Astrocyte (in vitro differentiated cells and primary cell): Measurements from ENCODE around the gene FAM237A. TPM values are rescaled to one million over a fixed set of nuclear protein-coding genes. Genes with fewer than 3 reads are reported as not detected.

Experiments
- DNase-seq: peaks from one replicate; pipeline ENCODE4 v3.0.0-alpha.2; 2010; ENCODE audit warnings: low read depth
- FAIRE-seq: peaks from 2 replicates; lab custom pipeline; 2011; peaks lifted over from hg19 to GRCh38; lab: Jason Lieb, UNC
- H2AFZ ChIP-seq: 2 replicates; pipeline ENCODE4 v1.6.0; 2012; ENCODE audit warnings: low read depth, low read length, inconsistent platforms
- H3K27ac ChIP-seq: 2 replicates; pipeline ENCODE4 v1.5.1; 2011; ENCODE audit warnings: low read depth, low read length, inconsistent platforms
- H3K27me3 ChIP-seq: 2 replicates; pipeline ENCODE4 v1.6.0; 2011; ENCODE audit warnings: low read length, inconsistent platforms; ENCODE audit not compliant: insufficient read depth
- H3K36me3 ChIP-seq: 2 replicates; pipeline ENCODE4 v1.5.1; 2011; ENCODE audit warnings: low read length, inconsistent platforms; ENCODE audit not compliant: insufficient read depth
- H3K4me1 ChIP-seq: 2 replicates; pipeline ENCODE4 v1.5.1; 2011; ENCODE audit warnings: low read length, inconsistent platforms; ENCODE audit not compliant: insufficient read depth
- H3K4me2 ChIP-seq: 2 replicates; pipeline ENCODE4 v1.6.0; 2012; ENCODE audit warnings: low read length, inconsistent platforms
- H3K4me3 ChIP-seq: 2 replicates; pipeline ENCODE4 v1.5.1; 2011; ENCODE audit warnings: low read depth, mild to moderate bottlenecking, low read length, inconsistent platforms; ENCODE audit not compliant: insufficient read depth
- H3K79me2 ChIP-seq: 2 replicates; pipeline ENCODE4 v1.6.0; 2012; ENCODE audit warnings: mild to moderate bottlenecking, low read length, inconsistent platforms; ENCODE audit not compliant: insufficient read depth
- H3K9ac ChIP-seq: 2 replicates; pipeline ENCODE4 v1.6.0; 2012; ENCODE audit warnings: mild to moderate bottlenecking, low read length, inconsistent platforms
- H3K9me3 ChIP-seq: 2 replicates; pipeline ENCODE4 v1.5.1; 2012; ENCODE audit warnings: low read depth, mild to moderate bottlenecking, low read length, inconsistent platforms; ENCODE audit not compliant: insufficient read depth
- H4K20me1 ChIP-seq: 2 replicates; pipeline ENCODE4 v1.6.0; 2012; ENCODE audit warnings: low read length, inconsistent platforms; ENCODE audit not compliant: insufficient read depth
- H3K27ac Mint-ChIP-seq: one replicate; pipeline ENCODE4 v1.8.0; 2021; ENCODE audit warnings: mild to moderate bottlenecking, mixed read lengths; ENCODE audit not compliant: unreplicated experiment
- H3K27me3 Mint-ChIP-seq: one replicate; pipeline ENCODE4 v1.8.0; 2021; ENCODE audit warnings: low read depth, mixed read lengths; ENCODE audit not compliant: unreplicated experiment
- H3K36me3 Mint-ChIP-seq: one replicate; pipeline ENCODE4 v1.8.0; 2021; ENCODE audit warnings: low read depth, mixed read lengths; ENCODE audit not compliant: unreplicated experiment
- H3K4me1 Mint-ChIP-seq: one replicate; pipeline ENCODE4 v1.8.0; 2021; ENCODE audit warnings: low read depth, mixed read lengths; ENCODE audit not compliant: unreplicated experiment
- H3K4me3 Mint-ChIP-seq: one replicate; pipeline ENCODE4 v1.8.0; 2021; ENCODE audit warnings: mild to moderate bottlenecking, moderate library complexity, mixed read lengths; ENCODE audit not compliant: unreplicated experiment
- H3K9me3 Mint-ChIP-seq: one replicate; pipeline ENCODE4 v1.8.0; 2021; ENCODE audit warnings: mild to moderate bottlenecking, mixed read lengths; ENCODE audit not compliant: unreplicated experiment
- EZH2 ChIP-seq: IDR thresholded peaks from 2 replicates; pipeline ENCODE4 v1.6.1; 2012; ENCODE audit warnings: mild to moderate bottlenecking, low read length, inconsistent platforms; ENCODE audit not compliant: insufficient read depth
- total RNA-seq: library from RNA; stranded (reverse); gene quantifications from 2 replicates; pipeline ENCODE4 v1.2.1, GENCODE V29; 2021
- TF ChIP-seq, protein P1 (sequence below): IDR thresholded peaks from 2 replicates; pipeline ENCODE4 v1.5.1; 2011; ENCODE audit warnings: low read depth, mild to moderate bottlenecking, inconsistent platforms, low read length, moderate library complexity; ENCODE audit not compliant: insufficient read depth

The FAM237A gene
- total RNA-seq, 1 donor from 2014 or later: not detected

DNA sequence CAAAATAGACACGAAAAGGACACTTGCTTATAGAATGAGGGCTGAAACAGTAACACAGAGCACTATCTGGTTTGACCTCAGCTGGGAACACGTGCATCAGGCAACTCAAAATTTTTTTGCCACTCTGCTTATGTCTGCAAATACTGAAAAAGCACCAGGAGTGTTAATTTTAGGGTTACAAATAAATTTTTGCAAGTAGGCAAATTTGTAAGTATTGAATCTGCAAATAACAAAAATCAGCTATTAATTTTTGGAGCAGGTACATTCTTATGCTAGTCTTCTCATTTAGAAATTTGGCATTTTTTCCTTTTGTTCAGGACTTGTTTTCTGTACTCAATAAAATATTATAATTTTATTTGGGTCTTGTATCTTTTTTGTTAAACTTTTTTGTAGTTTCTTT, 46.2 kb downstream of the FAM237A start:
- H3K9ac ChIP-seq: no peak overlapping the region
- DNase-seq (no peak), FAIRE-seq (no peak)
- peaks cover 3% of the 10 kb centered on the region for H3K27me3 ChIP-seq
- H3K27ac ChIP-seq: no peak overlapping the region
- H3K4me2 ChIP-seq: no peak overlapping the region
- Mint-ChIP-seq H3K4me1 (no peaks in the 10 kb centered on the region), H3K4me3 (no peak overlapping the region), H3K9me3 (no peaks in the 10 kb centered on the region), H3K27me3 (no peaks in the 10 kb centered on the region), H3K36me3 (no peaks in the 10 kb centered on the region), H3K27ac (no peak overlapping the region)
- no peaks in the 10 kb centered on the region for H3K9me3 ChIP-seq
- H3K4me3 ChIP-seq: no peak overlapping the region
- TF ChIP-seq, protein P1, sequence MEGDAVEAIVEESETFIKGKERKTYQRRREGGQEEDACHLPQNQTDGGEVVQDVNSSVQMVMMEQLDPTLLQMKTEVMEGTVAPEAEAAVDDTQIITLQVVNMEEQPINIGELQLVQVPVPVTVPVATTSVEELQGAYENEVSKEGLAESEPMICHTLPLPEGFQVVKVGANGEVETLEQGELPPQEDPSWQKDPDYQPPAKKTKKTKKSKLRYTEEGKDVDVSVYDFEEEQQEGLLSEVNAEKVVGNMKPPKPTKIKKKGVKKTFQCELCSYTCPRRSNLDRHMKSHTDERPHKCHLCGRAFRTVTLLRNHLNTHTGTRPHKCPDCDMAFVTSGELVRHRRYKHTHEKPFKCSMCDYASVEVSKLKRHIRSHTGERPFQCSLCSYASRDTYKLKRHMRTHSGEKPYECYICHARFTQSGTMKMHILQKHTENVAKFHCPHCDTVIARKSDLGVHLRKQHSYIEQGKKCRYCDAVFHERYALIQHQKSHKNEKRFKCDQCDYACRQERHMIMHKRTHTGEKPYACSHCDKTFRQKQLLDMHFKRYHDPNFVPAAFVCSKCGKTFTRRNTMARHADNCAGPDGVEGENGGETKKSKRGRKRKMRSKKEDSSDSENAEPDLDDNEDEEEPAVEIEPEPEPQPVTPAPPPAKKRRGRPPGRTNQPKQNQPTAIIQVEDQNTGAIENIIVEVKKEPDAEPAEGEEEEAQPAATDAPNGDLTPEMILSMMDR: no peak
- no peak for TF ChIP-seq EZH2
- no peak overlapping the region for H2AFZ ChIP-seq
- no peaks in the 10 kb centered on the region for H3K4me1 ChIP-seq
- no peaks in the 10 kb centered on the region for H3K79me2 ChIP-seq
- H3K36me3 ChIP-seq: no peaks in the 10 kb centered on the region
- no peaks in the 10 kb centered on the region for H4K20me1 ChIP-seq

DNA sequence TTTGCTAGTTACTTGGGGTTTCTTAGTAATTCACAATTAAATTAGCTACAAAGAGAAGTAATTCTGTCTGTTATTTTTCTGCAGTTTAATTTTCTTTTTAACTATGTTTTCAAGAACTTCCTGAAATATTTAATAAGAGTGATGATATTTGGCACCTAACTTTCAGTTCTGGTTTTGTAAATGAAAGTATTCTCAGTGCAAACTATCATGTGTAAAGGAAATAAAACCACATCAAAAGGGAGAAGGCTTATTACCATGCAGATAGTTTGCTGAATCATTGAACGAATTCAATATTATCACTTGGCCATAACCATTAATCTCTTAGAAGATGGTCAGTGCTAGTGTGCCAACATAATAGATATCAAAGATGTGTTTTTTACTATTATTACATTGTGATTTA, 46.7 kb downstream of the FAM237A start:
- Mint-ChIP-seq H3K27ac (no peak overlapping the region), H3K4me1 (no peaks in the 10 kb centered on the region), H3K27me3 (no peaks in the 10 kb centered on the region), H3K36me3 (no peaks in the 10 kb centered on the region), H3K4me3 (no peak overlapping the region), H3K9me3 (no peaks in the 10 kb centered on the region)
- peaks cover 3% of the 10 kb centered on the region for H3K27me3 ChIP-seq
- no peak for DNase-seq
- FAIRE-seq: no peak
- H3K9ac ChIP-seq: no peak overlapping the region
- H3K9me3 ChIP-seq: no peaks in the 10 kb centered on the region
- H3K79me2 ChIP-seq: no peaks in the 10 kb centered on the region
- TF ChIP-seq, protein P1: no peak
- no peak for TF ChIP-seq EZH2
- no peak overlapping the region for H3K4me2 ChIP-seq
- H3K4me1 ChIP-seq: no peaks in the 10 kb centered on the region
- no peak overlapping the region for H2AFZ ChIP-seq
- no peaks in the 10 kb centered on the region for H4K20me1 ChIP-seq
- no peak overlapping the region for H3K4me3 ChIP-seq
- no peak overlapping the region for H3K27ac ChIP-seq
- no peaks in the 10 kb centered on the region for H3K36me3 ChIP-seq

DNA sequence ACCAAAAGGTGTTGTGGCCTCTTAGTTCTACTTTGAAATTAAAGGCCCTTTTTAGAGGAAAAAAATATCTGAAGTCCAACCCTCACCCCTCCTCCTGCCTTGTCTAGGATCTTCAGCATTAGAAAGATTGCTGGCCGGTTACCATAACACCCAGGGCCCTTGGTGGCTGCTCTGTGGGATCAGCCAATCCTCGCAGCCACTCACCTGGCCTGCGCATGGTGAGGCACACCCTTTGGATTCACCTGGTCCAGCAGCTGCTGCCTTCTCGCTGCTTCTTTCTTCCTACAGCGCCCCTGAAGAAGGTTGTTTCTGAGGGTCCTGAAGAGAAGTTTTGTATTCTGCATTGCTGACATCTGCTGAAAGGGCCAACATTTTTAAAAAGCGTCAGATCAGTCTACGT, 50.7 kb downstream of the FAM237A start:
- no peak for FAIRE-seq
- H3K27me3 Mint-ChIP-seq: no peaks in the 10 kb centered on the region
- no peaks in the 10 kb centered on the region for H3K79me2 ChIP-seq
- no peak for DNase-seq
- H3K4me1 ChIP-seq: no peaks in the 10 kb centered on the region
- H3K36me3 ChIP-seq: no peaks in the 10 kb centered on the region
- H3K36me3 Mint-ChIP-seq: no peaks in the 10 kb centered on the region
- no peaks in the 10 kb centered on the region for H3K9me3 ChIP-seq
- H3K4me1 Mint-ChIP-seq: no peaks in the 10 kb centered on the region
- no peak overlapping the region for H2AFZ ChIP-seq
- H3K4me3 Mint-ChIP-seq: no peak overlapping the region
- no peak overlapping the region for H3K27ac Mint-ChIP-seq
- H3K27ac ChIP-seq: no peak overlapping the region
- peaks cover 4% of the 10 kb centered on the region for H3K27me3 ChIP-seq
- H3K4me2 ChIP-seq: no peak overlapping the region
- TF ChIP-seq, protein P1: no peak
- TF ChIP-seq EZH2: no peak
- H3K9ac ChIP-seq: no peak overlapping the region
- no peaks in the 10 kb centered on the region for H3K9me3 Mint-ChIP-seq
- H4K20me1 ChIP-seq: no peaks in the 10 kb centered on the region
- no peak overlapping the region for H3K4me3 ChIP-seq
